Stimulated activated CD4-positive, alpha-beta T cell treated with anti-CD3 and anti-CD28 coated beads, Interleukin-1b, Interleukin-23, amount 100 ng/mL, for 48 hours (primary cell): Measurements from ENCODE around the gene FBLN1.
A peak's percentile ranks its signal among the peaks of the same experiment; 100 is the strongest.

Experiments used
- DNase-seq: peaks from one replicate; pipeline ENCODE4 v3.0.0-alpha.2; 2020

The FBLN1 gene

DNA sequence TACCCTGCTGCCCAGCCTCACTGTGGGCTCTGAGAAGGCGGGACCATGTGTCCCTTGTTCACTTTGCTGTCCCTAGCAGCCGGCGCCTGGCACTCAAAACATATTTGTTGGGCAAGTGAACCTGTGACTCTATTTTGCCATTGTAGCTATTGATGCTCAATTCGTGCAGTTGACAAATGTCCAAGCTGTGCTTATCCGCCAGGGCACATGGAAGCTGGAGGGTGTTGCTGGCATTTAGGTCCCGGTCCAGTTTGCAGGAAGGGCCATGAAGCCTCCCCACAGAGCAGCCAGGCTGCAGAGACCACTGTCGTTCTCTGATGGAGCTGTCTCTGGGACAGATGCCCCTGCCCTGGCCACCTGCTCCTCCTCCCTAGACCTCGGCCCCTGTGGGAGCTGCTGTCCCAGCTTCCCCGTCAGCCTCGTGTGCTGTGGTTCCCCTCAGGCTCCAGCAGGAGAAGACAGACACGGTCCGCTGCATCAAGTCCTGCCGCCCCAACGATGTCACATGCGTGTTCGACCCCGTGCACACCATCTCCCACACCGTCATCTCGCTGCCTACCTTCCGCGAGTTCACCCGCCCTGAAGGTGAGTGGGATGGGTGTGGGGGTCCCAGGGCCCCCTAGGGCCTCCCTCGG lies 71.5 kb downstream of the FBLN1 start:
- DNase-seq: no peak

GRCh38 chr22:45575173-45575572 lies 72.5 kb downstream of the FBLN1 start:
- no peak for DNase-seq

- DNase-seq: no peak
Measured at GRCh38 chr22:45575607-45576272, 73.1 kb downstream of the FBLN1 start.

GRCh38 chr22:45576273-45576625 lies 73.6 kb downstream of the FBLN1 start:
- DNase-seq: no peak

DNA sequence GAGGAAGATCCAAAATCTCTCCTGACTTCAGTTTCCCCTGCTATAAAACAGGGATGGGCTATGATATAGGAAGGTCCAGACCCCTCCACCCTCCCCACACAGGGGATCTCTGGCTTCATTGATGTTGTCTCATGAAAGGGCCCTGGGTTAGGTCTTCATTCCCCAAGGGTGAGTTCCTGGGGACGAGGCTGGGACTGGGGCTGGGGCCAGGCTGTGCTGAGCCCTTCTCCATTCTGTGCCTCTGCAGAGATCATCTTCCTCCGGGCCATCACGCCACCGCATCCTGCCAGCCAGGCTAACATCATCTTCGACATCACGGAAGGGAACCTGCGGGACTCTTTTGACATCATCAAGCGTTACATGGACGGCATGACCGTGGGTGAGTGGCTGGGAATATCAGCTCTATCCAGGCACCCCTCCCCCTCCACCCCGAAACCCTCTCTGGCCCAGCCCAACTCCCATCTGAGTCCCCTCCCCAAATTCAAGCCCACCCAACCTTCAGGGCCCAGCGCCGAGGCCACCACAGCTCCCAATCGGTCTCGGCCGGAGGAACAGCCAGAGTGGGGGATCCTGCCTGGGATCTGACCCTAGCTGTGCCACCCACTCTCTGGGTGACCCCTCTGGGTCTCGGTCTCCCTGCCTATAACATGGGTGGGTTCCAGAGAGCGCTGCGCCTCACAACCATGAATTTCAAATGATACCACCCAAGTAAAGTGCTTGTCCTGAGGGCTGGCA lies 74.2 kb downstream of the FBLN1 start:
- DNase-seq: no peak

GRCh38 chr22:45577746-45578523 lies 75.3 kb downstream of the FBLN1 start:
- peak; percentile 74 for DNase-seq

GRCh38 chr22:45578524-45579147 lies 76.0 kb downstream of the FBLN1 start:
- DNase-seq: no peak

- DNase-seq: no peak
Measured at GRCh38 chr22:45579306-45579705, 76.6 kb downstream of the FBLN1 start.

GRCh38 chr22:45579806-45580725 lies 77.4 kb downstream of the FBLN1 start:
- DNase-seq: no peak

- no peak for DNase-seq
Measured at GRCh38 chr22:45580726-45581381, 78.2 kb downstream of the FBLN1 start.

- DNase-seq: no peak
Measured at GRCh38 chr22:45581549-45582080, 78.9 kb downstream of the FBLN1 start.

DNA sequence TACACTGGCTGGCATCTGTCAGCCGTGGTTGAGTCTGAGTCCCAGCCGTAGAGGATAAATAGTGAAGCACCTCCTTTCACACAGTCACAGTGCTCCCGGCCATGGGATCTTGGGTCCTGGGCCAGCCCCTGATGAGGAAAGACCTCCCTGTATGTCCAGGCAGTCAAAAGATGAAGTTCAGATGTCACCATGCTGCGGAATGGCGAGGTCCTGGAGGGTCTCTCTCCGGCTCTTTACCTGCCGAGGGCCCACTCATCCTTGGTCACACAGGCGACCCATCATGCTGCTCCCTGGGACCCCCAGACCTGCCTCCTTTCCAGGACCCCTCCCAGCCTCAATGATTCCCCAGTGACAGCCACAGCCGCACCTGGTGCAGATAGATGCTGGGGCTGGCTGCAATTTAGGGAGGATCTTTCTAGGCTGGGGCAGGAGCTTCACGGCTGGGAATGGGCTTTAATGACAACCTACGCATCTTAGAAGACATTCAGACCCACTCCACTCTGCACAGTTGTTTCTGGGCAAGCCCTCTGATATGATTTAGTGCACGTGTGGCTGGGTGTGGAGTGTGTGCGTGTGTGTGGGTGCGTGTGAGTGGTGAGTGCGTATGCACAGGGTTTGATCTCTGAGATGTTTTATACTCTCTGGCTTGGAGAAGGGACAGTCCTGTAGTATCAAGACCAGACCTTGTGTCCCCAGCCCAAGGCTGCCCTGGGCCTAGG lies 79.7 kb downstream of the FBLN1 start:
- no peak for DNase-seq

DNA sequence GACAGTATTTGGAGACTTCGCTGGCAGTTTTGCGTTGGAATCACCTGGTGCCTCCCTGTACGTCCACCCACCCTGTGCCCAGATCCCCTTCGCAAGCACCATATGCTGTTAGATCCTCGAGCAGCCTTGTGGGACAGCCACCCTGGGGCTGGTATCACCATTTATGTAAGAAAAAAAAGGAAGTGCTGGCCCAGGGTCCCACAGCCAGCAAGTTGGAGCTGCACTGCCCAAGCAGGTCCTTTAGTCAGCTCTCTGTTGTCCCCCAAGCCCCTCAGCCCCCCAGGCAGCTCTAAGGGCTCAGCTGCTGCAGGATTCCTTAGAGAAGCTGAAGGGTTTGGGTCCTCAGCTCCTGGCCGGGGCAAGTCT lies 80.3 kb downstream of the FBLN1 start:
- DNase-seq: no peak

GRCh38 chr22:45583504-45583903 lies 80.8 kb downstream of the FBLN1 start:
- DNase-seq: no peak

- no peak for DNase-seq
Measured at GRCh38 chr22:45584121-45584570, 81.5 kb downstream of the FBLN1 start.

DNA sequence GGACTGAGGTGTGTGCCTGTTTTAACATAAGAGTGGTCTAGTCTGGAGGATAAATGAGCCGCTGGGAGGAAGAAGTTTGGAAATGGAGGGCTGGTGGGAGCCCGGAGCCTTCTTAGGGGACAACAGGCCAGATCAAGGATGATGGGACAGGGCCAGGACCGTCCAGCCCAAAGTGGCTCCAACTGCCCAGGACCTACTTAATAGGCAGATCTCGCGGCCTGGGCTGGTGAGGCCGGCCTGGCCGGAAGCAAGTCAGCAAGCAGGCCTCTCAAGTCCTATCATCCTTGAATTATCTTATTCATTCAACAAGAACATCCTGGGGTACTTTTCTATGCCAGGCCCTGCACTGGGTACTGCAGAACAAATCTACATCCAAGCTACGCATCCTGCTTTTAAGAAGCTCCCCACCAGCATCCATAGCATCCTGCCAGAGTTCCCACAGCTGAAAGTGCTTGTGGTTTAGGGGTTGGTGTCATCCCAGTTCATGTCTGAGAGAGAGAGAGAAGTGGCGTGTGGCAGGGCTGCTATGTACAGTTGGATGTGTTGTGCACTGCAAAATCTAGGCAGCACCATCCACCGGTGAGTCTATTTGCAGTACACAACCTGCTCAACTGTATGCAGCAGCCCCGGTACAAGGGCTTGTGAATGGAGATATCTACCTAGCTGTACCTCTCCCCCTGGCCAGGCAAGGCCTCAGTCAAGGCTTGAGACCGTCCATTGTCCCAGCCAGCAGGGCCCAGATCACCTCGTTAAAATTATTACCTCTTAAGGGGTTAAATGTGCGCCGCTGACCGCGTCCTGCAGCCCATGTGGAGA lies 82.1 kb downstream of the FBLN1 start:
- DNase-seq: no peak

DNA sequence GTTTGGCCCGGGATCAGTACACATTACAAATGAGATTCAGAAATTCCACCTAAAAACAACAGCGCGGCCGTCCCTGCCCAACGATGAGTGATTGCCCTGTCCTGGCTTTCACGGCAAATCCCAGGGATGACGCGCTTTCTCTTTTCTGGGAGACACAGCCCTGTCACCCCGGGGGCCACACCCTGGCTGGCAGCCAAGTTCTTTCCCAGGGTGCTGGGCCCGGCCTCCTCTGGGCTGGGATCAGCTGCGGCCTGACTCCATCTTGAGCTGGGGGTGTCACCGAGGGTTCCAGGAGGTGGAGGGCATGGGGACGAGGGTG lies 82.7 kb downstream of the FBLN1 start:
- no peak for DNase-seq

- DNase-seq: no peak
Measured at GRCh38 chr22:45585946-45586540, 83.4 kb downstream of the FBLN1 start.
